Liver (tissue), 9 donors: ENCODE measurements around the gene RNASEH2C. TPM values are rescaled to one million over a fixed set of nuclear protein-coding genes. Genes with fewer than 3 reads are reported as not detected.

Source experiments
- DNase-seq: peaks from one replicate; pipeline ENCODE4 v3.0.0-alpha.2; 2017; ENCODE audit warnings: low spot score
- H3K27ac ChIP-seq, 2 donors: one replicate each; pipeline ENCODE4 v1.7.0; 2013; ENCODE audit warnings: inconsistent platforms in 2 of 2, low read length in 2 of 2, control low read depth in 1 of 2, low read depth in 1 of 2, mild to moderate bottlenecking in 1 of 2
- H3K27me3 ChIP-seq, 4 donors: one replicate each; pipeline versions ENCODE4 v1.6.1 to v1.7.0; 2013; ENCODE audit warnings: low read length in 3 of 4, inconsistent platforms in 1 of 4, mild to moderate bottlenecking in 1 of 4, moderate library complexity in 1 of 4; ENCODE audit not compliant: control insufficient read depth in 4 of 4, insufficient read depth in 4 of 4
- H3K36me3 ChIP-seq, 4 donors: one replicate each; pipeline versions ENCODE4 v1.6.1 to v1.7.0; 2013; ENCODE audit warnings: low read length in 3 of 4, mild to moderate bottlenecking in 3 of 4, low read depth in 1 of 4, moderate library complexity in 1 of 4; ENCODE audit not compliant: control insufficient read depth in 4 of 4, insufficient read depth in 3 of 4
- H3K4me1 ChIP-seq, 4 donors: one replicate each; pipeline versions ENCODE4 v1.6.1 to v1.7.0; 2013; ENCODE audit warnings: low read length in 3 of 4, mild to moderate bottlenecking in 3 of 4, moderate library complexity in 1 of 4; ENCODE audit not compliant: control insufficient read depth in 4 of 4, insufficient read depth in 4 of 4
- H3K4me3 ChIP-seq, 3 donors: one replicate each; pipeline versions ENCODE4 v1.6.1 to v1.7.0; 2013; ENCODE audit warnings: low read length in 3 of 3, control low read depth in 1 of 3, low read depth in 1 of 3, mild to moderate bottlenecking in 1 of 3
- H3K9ac ChIP-seq, 2 donors: one replicate each; pipeline ENCODE4 v1.7.0; 2013; ENCODE audit warnings: low read length in 2 of 2, mild to moderate bottlenecking in 2 of 2, moderate library complexity in 2 of 2, control low read depth in 1 of 2, low read depth in 1 of 2
- H3K9me3 ChIP-seq, 4 donors: one replicate each; pipeline versions ENCODE4 v1.6.1 to v1.7.0; 2013; ENCODE audit warnings: low read length in 3 of 4; ENCODE audit not compliant: control insufficient read depth in 4 of 4
- EGR1 ChIP-seq, 2 donors: IDR thresholded peaks; 2 replicates each; pipeline ENCODE4 v1.6.1; 2016 to 2018; ENCODE audit warnings: antibody characterized with exemption in 2 of 2, low read depth in 2 of 2
- FOXA1 ChIP-seq: IDR thresholded peaks from 2 replicates; pipeline ENCODE4 v1.6.1; 2016; ENCODE audit warnings: antibody characterized with exemption
- FOXA2 ChIP-seq: IDR thresholded peaks from 2 replicates; pipeline ENCODE4 v1.6.1; 2016; ENCODE audit warnings: antibody characterized with exemption
- GABPA ChIP-seq, 2 donors: IDR thresholded peaks in 1 of 2; conservative IDR thresholded peaks in 1 of 2; 2 replicates each; pipeline ENCODE4 v1.6.1; 2016; ENCODE audit warnings: antibody characterized with exemption in 2 of 2, mild to moderate bottlenecking in 1 of 2, moderate library complexity in 1 of 2
- HNF4A ChIP-seq, 2 donors: conservative IDR thresholded peaks; 2 replicates each; pipeline ENCODE4 v1.6.1; 2016; ENCODE audit warnings: antibody characterized with exemption in 2 of 2, mild to moderate bottlenecking in 2 of 2
- HNF4G ChIP-seq: IDR thresholded peaks from 2 replicates; pipeline ENCODE4 v1.6.1; 2016; ENCODE audit warnings: antibody characterized with exemption
- JUND ChIP-seq, 2 donors: IDR thresholded peaks; 2 replicates each; pipeline ENCODE4 v1.6.1; 2016; ENCODE audit warnings: antibody characterized with exemption in 2 of 2
- MAX ChIP-seq: IDR thresholded peaks from 2 replicates; pipeline ENCODE4 v1.6.1; 2016; ENCODE audit warnings: antibody characterized with exemption
- NR2F2 ChIP-seq: IDR thresholded peaks from 2 replicates; pipeline ENCODE4 v1.6.1; 2016; ENCODE audit warnings: antibody characterized with exemption
- RAD21 ChIP-seq, 2 donors: IDR thresholded peaks; 2 replicates each; pipeline ENCODE4 v1.6.1; 2016; ENCODE audit warnings: antibody characterized with exemption in 2 of 2, mild to moderate bottlenecking in 2 of 2
- REST ChIP-seq: IDR thresholded peaks from 2 replicates; pipeline ENCODE4 v1.6.1; 2016; ENCODE audit warnings: antibody characterized with exemption, mild to moderate bottlenecking
- RXRA ChIP-seq, 2 donors: IDR thresholded peaks; 2 replicates each; pipeline ENCODE4 v1.6.1; 2017 to 2018; ENCODE audit warnings: antibody characterized with exemption in 2 of 2, mild to moderate bottlenecking in 1 of 2
- SP1 ChIP-seq: IDR thresholded peaks from 2 replicates; pipeline ENCODE4 v1.6.1; 2018; ENCODE audit warnings: antibody characterized with exemption, mild to moderate bottlenecking
- TAF1 ChIP-seq: conservative IDR thresholded peaks from 2 replicates; pipeline ENCODE4 v1.6.1; 2016; ENCODE audit warnings: antibody characterized with exemption, mild to moderate bottlenecking
- YY1 ChIP-seq: IDR thresholded peaks from 2 replicates; pipeline ENCODE4 v1.6.1; 2016; ENCODE audit warnings: antibody characterized with exemption, mild to moderate bottlenecking
- WGBS: extraction: QIAGEN DNeasy Blood & Tissue Kit; methylation state at CpG from one replicate; pipeline ENCODE4 v1.1.7; 2013; 5-methylcytosine and 5-hydroxymethylcytosine counted together
- polyA plus RNA-seq, 2 donors: library from polyadenylated mRNA; stranded (reverse) in 1 of 2; unstranded in 1 of 2; fragments of 200-250 nt in 1 of 2; fragments of >200 nt in 1 of 2; fragmentation: Nextera tagmentation in 1 of 2; extraction: Ambion mirVana in 1 of 2; gene quantifications; one replicate each; pipeline versions ENCODE4 v1.2.1 to v1.2.3, GENCODE V29; 2013 to 2015
- total RNA-seq, 2 donors: library from RNA; depleted of rRNA; stranded (reverse); fragments of >200 nt; gene quantifications; one replicate each; pipeline ENCODE4 v1.2.3, GENCODE V29; 2014
- TF ChIP-seq, protein P1 (sequence below): IDR thresholded peaks from 2 replicates; pipeline ENCODE4 v1.6.1; 2016; ENCODE audit warnings: antibody characterized with exemption
- TF ChIP-seq, protein P2 (sequence below): fragments of 150-350 bp; IDR thresholded peaks from 2 replicates; pipeline ENCODE4 v1.5.1; 2017; ENCODE audit warnings: improper control_type of control experiment, low read depth, low read length; ENCODE audit not compliant: missing input control
- TF ChIP-seq, protein P3 (sequence below): IDR thresholded peaks from 2 replicates; pipeline ENCODE4 v1.6.1; 2016; ENCODE audit warnings: antibody characterized with exemption
- donor health status: healthy.
- donor health status: healthy.
- donor health status: healthy.
- donor health status: healthy.
- donor health status: healthy.

Gene RNASEH2C
- total and polyA plus RNA-seq, 4 donors, result 20.5 to 72.1 (median 39.0) TPM

GRCh38 chr11:65716302-65716701, 4.3 kb downstream of the RNASEH2C start:
- Histone ChIP-seq H3K4me3 (no peak overlapping the region), H3K36me3 (peaks cover 11 to 54% (median 42%) of the 10 kb centered on the region in 4 donors), H3K4me1 (peaks cover 5 to 37% (median 27%) of the 10 kb centered on the region in 4 donors), H3K27ac (no peak overlapping the region), H3K9me3 (no peaks in the 10 kb centered on the region), H3K9ac (no peak overlapping the region), H3K27me3 (no peaks in the 10 kb centered on the region)
- TF ChIP-seq YY1, result no peak
- no peak for TF ChIP-seq RAD21 (IDR thresholded peaks at IDR 0.05)
- TF ChIP-seq TAF1, result no peak
- TF ChIP-seq, protein P1, sequence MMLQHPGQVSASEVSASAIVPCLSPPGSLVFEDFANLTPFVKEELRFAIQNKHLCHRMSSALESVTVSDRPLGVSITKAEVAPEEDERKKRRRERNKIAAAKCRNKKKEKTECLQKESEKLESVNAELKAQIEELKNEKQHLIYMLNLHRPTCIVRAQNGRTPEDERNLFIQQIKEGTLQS, result no peak
- no peak for TF ChIP-seq HNF4A (conservative IDR thresholded peaks at IDR 0.05)
- no peak for TF ChIP-seq HNF4G
- no peak for TF ChIP-seq MAX
- TF ChIP-seq FOXA2, result no peak
- TF ChIP-seq, protein P2, sequence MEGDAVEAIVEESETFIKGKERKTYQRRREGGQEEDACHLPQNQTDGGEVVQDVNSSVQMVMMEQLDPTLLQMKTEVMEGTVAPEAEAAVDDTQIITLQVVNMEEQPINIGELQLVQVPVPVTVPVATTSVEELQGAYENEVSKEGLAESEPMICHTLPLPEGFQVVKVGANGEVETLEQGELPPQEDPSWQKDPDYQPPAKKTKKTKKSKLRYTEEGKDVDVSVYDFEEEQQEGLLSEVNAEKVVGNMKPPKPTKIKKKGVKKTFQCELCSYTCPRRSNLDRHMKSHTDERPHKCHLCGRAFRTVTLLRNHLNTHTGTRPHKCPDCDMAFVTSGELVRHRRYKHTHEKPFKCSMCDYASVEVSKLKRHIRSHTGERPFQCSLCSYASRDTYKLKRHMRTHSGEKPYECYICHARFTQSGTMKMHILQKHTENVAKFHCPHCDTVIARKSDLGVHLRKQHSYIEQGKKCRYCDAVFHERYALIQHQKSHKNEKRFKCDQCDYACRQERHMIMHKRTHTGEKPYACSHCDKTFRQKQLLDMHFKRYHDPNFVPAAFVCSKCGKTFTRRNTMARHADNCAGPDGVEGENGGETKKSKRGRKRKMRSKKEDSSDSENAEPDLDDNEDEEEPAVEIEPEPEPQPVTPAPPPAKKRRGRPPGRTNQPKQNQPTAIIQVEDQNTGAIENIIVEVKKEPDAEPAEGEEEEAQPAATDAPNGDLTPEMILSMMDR, result no peak
- WGBS, result 91% methylated on average over 7 of the region's 7 CpGs
- no peak for DNase-seq

DNA sequence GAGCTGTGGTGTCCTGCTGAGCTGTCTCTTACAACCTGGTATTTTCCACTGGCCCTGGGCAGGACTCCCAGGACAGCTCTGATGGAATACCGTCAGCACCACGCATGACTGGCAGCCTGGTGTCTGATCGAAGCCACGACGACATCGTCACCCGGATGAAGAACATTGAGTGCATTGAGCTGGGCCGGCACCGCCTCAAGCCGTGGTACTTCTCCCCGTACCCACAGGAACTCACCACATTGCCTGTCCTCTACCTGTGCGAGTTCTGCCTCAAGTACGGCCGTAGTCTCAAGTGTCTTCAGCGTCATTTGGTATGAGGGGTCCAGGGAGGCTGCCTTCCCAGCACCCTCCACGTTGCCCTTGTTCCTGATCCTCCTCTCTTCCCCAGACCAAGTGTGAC, 6.2 kb downstream of the RNASEH2C start:
- Histone ChIP-seq H3K9ac (no peak overlapping the region), H3K27ac (no peak overlapping the region), H3K4me3 (no peak overlapping the region), H3K4me1 (peaks cover 5 to 28% (median 19%) of the 10 kb centered on the region in 4 donors), H3K27me3 (no peaks in the 10 kb centered on the region), H3K36me3 (peaks cover 11 to 54% (median 42%) of the 10 kb centered on the region in 4 donors), H3K9me3 (no peaks in the 10 kb centered on the region)
- 94% methylated on average over 16 of the region's 16 CpGs for WGBS
- DNase-seq, result no peak
- TF ChIP-seq RXRA (IDR thresholded peaks at IDR 0.05) (no peak), HNF4A (conservative IDR thresholded peaks at IDR 0.05) (no peak), RAD21 (IDR thresholded peaks at IDR 0.05) (no peak), EGR1 (IDR thresholded peaks at IDR 0.05; ENCODE audit: low read depth in 2 of 2) (no peak), TAF1 (no peak), YY1 (no peak), HNF4G (no peak), NR2F2 (no peak), FOXA1 (no peak), SP1 (no peak), MAX (no peak), FOXA2 (no peak), JUND (IDR thresholded peaks at IDR 0.05) (no peak), GABPA (IDR thresholded peaks at IDR 0.05 in 1 of 2, conservative IDR thresholded peaks at IDR 0.05 in 1 of 2) (no peak), REST (no peak)
- TF ChIP-seq, protein P3, sequence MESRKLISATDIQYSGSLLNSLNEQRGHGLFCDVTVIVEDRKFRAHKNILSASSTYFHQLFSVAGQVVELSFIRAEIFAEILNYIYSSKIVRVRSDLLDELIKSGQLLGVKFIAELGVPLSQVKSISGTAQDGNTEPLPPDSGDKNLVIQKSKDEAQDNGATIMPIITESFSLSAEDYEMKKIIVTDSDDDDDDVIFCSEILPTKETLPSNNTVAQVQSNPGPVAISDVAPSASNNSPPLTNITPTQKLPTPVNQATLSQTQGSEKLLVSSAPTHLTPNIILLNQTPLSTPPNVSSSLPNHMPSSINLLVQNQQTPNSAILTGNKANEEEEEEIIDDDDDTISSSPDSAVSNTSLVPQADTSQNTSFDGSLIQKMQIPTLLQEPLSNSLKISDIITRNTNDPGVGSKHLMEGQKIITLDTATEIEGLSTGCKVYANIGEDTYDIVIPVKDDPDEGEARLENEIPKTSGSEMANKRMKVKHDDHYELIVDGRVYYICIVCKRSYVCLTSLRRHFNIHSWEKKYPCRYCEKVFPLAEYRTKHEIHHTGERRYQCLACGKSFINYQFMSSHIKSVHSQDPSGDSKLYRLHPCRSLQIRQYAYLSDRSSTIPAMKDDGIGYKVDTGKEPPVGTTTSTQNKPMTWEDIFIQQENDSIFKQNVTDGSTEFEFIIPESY, result no peak
- TF ChIP-seq, protein P2, result no peak
- TF ChIP-seq, protein P1, result no peak
